VCaP (cell line): Measurements from ENCODE around the gene DEFB128.

Experiments used
- H3K27ac ChIP-seq: fragments of 450-650 bp; 2 replicates; pipeline ENCODE4 v1.5.1; 2017
- TF ChIP-seq, protein P1 (sequence below): fragments of 450-650 bp; conservative IDR thresholded peaks from 2 replicates; pipeline ENCODE4 v1.5.1; 2017; ENCODE audit warnings: mild to moderate bottlenecking, moderate library complexity

The DEFB128 gene

GRCh38 chr20:199996-200395, 10.5 kb upstream of the DEFB128 start:
- H3K27ac ChIP-seq, result no peak overlapping the region
- TF ChIP-seq, protein P1, sequence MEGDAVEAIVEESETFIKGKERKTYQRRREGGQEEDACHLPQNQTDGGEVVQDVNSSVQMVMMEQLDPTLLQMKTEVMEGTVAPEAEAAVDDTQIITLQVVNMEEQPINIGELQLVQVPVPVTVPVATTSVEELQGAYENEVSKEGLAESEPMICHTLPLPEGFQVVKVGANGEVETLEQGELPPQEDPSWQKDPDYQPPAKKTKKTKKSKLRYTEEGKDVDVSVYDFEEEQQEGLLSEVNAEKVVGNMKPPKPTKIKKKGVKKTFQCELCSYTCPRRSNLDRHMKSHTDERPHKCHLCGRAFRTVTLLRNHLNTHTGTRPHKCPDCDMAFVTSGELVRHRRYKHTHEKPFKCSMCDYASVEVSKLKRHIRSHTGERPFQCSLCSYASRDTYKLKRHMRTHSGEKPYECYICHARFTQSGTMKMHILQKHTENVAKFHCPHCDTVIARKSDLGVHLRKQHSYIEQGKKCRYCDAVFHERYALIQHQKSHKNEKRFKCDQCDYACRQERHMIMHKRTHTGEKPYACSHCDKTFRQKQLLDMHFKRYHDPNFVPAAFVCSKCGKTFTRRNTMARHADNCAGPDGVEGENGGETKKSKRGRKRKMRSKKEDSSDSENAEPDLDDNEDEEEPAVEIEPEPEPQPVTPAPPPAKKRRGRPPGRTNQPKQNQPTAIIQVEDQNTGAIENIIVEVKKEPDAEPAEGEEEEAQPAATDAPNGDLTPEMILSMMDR, result no peak

- H3K27ac ChIP-seq, result no peak overlapping the region
- TF ChIP-seq, protein P1, result no peak
Measured at GRCh38 chr20:198225-198624, 8.7 kb upstream of the DEFB128 start.

GRCh38 chr20:187733-188132, 1.8 kb downstream of the DEFB128 start:
- TF ChIP-seq, protein P1, result no peak
- no peak overlapping the region for H3K27ac ChIP-seq

DNA sequence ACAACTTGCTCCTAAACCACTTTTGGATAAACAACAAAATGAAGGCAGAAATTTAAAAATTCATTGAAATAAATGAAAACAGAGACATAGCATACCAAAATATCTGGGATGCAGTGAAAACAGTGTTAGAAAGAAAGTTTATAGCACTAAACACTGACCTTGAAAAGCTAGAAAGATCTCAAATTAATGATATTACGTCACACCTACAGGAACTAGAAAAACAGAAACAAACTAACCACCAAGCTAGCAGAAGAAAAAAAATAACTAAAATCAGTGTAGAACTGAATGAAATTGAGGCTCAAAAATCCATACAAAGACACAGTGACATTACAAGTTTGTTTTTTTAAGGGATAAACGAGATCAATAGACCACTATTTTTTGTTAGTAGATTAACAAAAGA, 5.2 kb downstream of the DEFB128 start:
- H3K27ac ChIP-seq, result no peak overlapping the region
- TF ChIP-seq, protein P1, result no peak

GRCh38 chr20:168876-169275, 20.6 kb downstream of the DEFB128 start:
- TF ChIP-seq, protein P1, result no peak
- no peak overlapping the region for H3K27ac ChIP-seq

GRCh38 chr20:164618-165017, 24.9 kb downstream of the DEFB128 start:
- TF ChIP-seq, protein P1, result no peak
- no peak overlapping the region for H3K27ac ChIP-seq

GRCh38 chr20:157154-157553, 32.4 kb downstream of the DEFB128 start, which contains the start of gene DEFB127:
Gene DEFB127 (plus strand): TSS chr20:157454. CDS start chr20:157545, 91 bp downstream.
- TF ChIP-seq, protein P1, result no peak
- no peak within 1 kb of the TSS for H3K27ac ChIP-seq
